Measurements from ENCODE around the gene ADCYAP1.

DNA sequence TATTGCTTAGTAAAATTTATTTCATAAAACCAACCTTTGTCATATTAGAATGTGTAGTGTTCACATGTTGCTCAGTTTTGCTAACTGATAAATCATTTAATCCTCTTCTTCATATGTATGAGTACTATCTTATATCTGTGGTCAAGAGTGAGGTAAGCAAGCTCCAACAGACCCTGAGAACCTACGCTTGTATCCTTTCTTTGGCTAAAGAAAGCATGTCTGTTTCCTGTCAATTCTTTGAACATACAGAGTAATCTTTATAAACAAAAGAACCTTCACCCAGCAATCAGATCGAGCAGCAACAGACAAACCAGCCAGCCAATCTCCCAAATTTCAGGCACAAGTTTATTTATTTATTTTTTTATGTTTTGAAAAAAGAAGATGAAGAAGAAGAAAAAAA lies 6.4 kb downstream of the ADCYAP1 start:
- TF ChIP-seq, protein P1, sequence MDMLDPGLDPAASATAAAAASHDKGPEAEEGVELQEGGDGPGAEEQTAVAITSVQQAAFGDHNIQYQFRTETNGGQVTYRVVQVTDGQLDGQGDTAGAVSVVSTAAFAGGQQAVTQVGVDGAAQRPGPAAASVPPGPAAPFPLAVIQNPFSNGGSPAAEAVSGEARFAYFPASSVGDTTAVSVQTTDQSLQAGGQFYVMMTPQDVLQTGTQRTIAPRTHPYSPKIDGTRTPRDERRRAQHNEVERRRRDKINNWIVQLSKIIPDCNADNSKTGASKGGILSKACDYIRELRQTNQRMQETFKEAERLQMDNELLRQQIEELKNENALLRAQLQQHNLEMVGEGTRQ (IDR thresholded peaks at IDR 0.05; ENCODE audit: borderline replicate concordance, low read depth, low read length), result no peak
- TF ChIP-seq EP300 (IDR thresholded peaks at IDR 0.05; ENCODE audit: borderline replicate concordance in 1 of 2, low read depth in 1 of 2, low read length in 1 of 2) (no peak), JUND (IDR thresholded peaks at IDR 0.05) (no peak), RAD21 (IDR thresholded peaks at IDR 0.05; ENCODE audit: low read length) (no peak), POLR2AphosphoS5 (IDR thresholded peaks at IDR 0.05; ENCODE audit: low read depth, low read length) (no peak), TAF1 (IDR thresholded peaks at IDR 0.05; ENCODE audit: borderline replicate concordance, low read depth, low read length) (no peak), SMC3 (IDR thresholded peaks at IDR 0.05; ENCODE audit: low read depth, low read length) (no peak), FOSL2 (IDR thresholded peaks at IDR 0.05; ENCODE audit: borderline replicate concordance, low read depth) (no peak), GABPA (IDR thresholded peaks at IDR 0.05; ENCODE audit: low read depth) (no peak), TEAD4 (IDR thresholded peaks at IDR 0.05; ENCODE audit: borderline replicate concordance, insufficient read depth) (no peak)
- TF ChIP-seq, protein P2, sequence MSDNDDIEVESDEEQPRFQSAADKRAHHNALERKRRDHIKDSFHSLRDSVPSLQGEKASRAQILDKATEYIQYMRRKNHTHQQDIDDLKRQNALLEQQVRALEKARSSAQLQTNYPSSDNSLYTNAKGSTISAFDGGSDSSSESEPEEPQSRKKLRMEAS (IDR thresholded peaks at IDR 0.05; ENCODE audit: low read depth), result no peak
- TF ChIP-seq, protein P3, sequence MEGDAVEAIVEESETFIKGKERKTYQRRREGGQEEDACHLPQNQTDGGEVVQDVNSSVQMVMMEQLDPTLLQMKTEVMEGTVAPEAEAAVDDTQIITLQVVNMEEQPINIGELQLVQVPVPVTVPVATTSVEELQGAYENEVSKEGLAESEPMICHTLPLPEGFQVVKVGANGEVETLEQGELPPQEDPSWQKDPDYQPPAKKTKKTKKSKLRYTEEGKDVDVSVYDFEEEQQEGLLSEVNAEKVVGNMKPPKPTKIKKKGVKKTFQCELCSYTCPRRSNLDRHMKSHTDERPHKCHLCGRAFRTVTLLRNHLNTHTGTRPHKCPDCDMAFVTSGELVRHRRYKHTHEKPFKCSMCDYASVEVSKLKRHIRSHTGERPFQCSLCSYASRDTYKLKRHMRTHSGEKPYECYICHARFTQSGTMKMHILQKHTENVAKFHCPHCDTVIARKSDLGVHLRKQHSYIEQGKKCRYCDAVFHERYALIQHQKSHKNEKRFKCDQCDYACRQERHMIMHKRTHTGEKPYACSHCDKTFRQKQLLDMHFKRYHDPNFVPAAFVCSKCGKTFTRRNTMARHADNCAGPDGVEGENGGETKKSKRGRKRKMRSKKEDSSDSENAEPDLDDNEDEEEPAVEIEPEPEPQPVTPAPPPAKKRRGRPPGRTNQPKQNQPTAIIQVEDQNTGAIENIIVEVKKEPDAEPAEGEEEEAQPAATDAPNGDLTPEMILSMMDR (IDR thresholded peaks at IDR 0.05), result no peak
- TF ChIP-seq, protein P4, sequence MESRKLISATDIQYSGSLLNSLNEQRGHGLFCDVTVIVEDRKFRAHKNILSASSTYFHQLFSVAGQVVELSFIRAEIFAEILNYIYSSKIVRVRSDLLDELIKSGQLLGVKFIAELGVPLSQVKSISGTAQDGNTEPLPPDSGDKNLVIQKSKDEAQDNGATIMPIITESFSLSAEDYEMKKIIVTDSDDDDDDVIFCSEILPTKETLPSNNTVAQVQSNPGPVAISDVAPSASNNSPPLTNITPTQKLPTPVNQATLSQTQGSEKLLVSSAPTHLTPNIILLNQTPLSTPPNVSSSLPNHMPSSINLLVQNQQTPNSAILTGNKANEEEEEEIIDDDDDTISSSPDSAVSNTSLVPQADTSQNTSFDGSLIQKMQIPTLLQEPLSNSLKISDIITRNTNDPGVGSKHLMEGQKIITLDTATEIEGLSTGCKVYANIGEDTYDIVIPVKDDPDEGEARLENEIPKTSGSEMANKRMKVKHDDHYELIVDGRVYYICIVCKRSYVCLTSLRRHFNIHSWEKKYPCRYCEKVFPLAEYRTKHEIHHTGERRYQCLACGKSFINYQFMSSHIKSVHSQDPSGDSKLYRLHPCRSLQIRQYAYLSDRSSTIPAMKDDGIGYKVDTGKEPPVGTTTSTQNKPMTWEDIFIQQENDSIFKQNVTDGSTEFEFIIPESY (IDR thresholded peaks at IDR 0.05; ENCODE audit: borderline replicate concordance, low read depth), result no peak
- TF ChIP-seq, protein P5, sequence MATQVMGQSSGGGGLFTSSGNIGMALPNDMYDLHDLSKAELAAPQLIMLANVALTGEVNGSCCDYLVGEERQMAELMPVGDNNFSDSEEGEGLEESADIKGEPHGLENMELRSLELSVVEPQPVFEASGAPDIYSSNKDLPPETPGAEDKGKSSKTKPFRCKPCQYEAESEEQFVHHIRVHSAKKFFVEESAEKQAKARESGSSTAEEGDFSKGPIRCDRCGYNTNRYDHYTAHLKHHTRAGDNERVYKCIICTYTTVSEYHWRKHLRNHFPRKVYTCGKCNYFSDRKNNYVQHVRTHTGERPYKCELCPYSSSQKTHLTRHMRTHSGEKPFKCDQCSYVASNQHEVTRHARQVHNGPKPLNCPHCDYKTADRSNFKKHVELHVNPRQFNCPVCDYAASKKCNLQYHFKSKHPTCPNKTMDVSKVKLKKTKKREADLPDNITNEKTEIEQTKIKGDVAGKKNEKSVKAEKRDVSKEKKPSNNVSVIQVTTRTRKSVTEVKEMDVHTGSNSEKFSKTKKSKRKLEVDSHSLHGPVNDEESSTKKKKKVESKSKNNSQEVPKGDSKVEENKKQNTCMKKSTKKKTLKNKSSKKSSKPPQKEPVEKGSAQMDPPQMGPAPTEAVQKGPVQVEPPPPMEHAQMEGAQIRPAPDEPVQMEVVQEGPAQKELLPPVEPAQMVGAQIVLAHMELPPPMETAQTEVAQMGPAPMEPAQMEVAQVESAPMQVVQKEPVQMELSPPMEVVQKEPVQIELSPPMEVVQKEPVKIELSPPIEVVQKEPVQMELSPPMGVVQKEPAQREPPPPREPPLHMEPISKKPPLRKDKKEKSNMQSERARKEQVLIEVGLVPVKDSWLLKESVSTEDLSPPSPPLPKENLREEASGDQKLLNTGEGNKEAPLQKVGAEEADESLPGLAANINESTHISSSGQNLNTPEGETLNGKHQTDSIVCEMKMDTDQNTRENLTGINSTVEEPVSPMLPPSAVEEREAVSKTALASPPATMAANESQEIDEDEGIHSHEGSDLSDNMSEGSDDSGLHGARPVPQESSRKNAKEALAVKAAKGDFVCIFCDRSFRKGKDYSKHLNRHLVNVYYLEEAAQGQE (IDR thresholded peaks at IDR 0.05; ENCODE audit: low read depth, low read length), result no peak

Data from SK-N-SH (cell line).